ENCODE results near the gene SLCO3A1. TPM values are rescaled to one million over a fixed set of nuclear protein-coding genes. Genes with fewer than 3 reads are reported as not detected.
"Not testable (repeated sequence)": the region's sequence is repeated elsewhere in the genome, so short reads cannot be mapped to it uniquely, and the experiment has no call there.

SLCO3A1 gene
- total and polyA plus RNA-seq, 4 donors = 1.6 to 3.6 (median 2.4) TPM

DNA sequence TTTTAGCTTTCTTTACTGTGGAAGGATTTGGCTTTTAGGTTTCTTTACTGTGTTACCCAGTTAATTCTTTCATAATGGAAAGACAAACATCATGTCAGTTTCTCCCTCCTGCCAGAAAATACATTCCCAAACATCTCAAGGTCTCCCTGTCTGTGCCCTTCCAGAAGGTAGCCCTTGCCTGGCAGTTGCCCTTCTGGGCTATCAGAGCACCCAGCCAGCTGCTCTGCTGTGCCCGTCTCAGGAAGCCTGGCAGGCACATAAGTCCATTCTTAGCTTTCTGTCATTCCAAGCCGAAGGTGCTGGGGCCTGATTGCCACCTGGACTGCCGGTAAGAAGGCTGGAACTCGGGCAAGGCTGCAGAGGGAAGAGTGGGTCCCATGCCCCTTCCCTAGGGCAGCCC, 203.4 kb downstream of the SLCO3A1 start:
- Histone ChIP-seq H3K36me3 (ENCODE audit: control insufficient read depth in 4 of 4, insufficient read depth in 3 of 4, low read depth in 1 of 4, low read length in 3 of 4) (no peaks in the 10 kb centered on the region), H3K9me3 (ENCODE audit: control insufficient read depth in 4 of 4, low read length in 3 of 4) (no peaks in the 10 kb centered on the region), H3K4me3 (ENCODE audit: low read depth in 1 of 3, low read length in 3 of 3) (no peak overlapping the region), H3K9ac (ENCODE audit: low read depth in 1 of 2, low read length in 2 of 2) (no peak overlapping the region), H3K4me1 (ENCODE audit: control insufficient read depth in 4 of 4, insufficient read depth in 4 of 4, low read length in 3 of 4) (no peaks in the 10 kb centered on the region), H3K27me3 (ENCODE audit: control insufficient read depth in 4 of 4, insufficient read depth in 4 of 4, low read length in 3 of 4) (no peaks in the 10 kb centered on the region), H3K27ac (ENCODE audit: low read depth in 1 of 2, low read length in 2 of 2) (no peak overlapping the region)
- no peak for DNase-seq (ENCODE audit: low spot score)
- TF ChIP-seq JUND (IDR thresholded peaks at IDR 0.05) = no peak
- no peak for TF ChIP-seq FOXA2 (IDR thresholded peaks at IDR 0.05)
- no peak for TF ChIP-seq CTCF (IDR thresholded peaks at IDR 0.05; ENCODE audit: low read depth, low read length, missing input control)
- TF ChIP-seq, protein P1, sequence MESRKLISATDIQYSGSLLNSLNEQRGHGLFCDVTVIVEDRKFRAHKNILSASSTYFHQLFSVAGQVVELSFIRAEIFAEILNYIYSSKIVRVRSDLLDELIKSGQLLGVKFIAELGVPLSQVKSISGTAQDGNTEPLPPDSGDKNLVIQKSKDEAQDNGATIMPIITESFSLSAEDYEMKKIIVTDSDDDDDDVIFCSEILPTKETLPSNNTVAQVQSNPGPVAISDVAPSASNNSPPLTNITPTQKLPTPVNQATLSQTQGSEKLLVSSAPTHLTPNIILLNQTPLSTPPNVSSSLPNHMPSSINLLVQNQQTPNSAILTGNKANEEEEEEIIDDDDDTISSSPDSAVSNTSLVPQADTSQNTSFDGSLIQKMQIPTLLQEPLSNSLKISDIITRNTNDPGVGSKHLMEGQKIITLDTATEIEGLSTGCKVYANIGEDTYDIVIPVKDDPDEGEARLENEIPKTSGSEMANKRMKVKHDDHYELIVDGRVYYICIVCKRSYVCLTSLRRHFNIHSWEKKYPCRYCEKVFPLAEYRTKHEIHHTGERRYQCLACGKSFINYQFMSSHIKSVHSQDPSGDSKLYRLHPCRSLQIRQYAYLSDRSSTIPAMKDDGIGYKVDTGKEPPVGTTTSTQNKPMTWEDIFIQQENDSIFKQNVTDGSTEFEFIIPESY (IDR thresholded peaks at IDR 0.05) = no peak
- TF ChIP-seq FOXA1 (IDR thresholded peaks at IDR 0.05) = no peak
- TF ChIP-seq YY1 (IDR thresholded peaks at IDR 0.05) = no peak
- TF ChIP-seq, protein P2, sequence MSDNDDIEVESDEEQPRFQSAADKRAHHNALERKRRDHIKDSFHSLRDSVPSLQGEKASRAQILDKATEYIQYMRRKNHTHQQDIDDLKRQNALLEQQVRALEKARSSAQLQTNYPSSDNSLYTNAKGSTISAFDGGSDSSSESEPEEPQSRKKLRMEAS (IDR thresholded peaks at IDR 0.05) = no peak
- no peak for TF ChIP-seq NR2F2 (IDR thresholded peaks at IDR 0.05)
- no peak for TF ChIP-seq GABPA (IDR thresholded peaks at IDR 0.05 in 1 of 2, conservative IDR thresholded peaks at IDR 0.05 in 1 of 2)
- no peak for TF ChIP-seq SP1 (IDR thresholded peaks at IDR 0.05)
- no peak for TF ChIP-seq RAD21 (IDR thresholded peaks at IDR 0.05)
- no peak for TF ChIP-seq EGR1 (IDR thresholded peaks at IDR 0.05; ENCODE audit: low read depth in 2 of 2)
- TF ChIP-seq RXRA (IDR thresholded peaks at IDR 0.05) = no peak
- TF ChIP-seq TAF1 (conservative IDR thresholded peaks at IDR 0.05) = no peak
- 72% methylated on average over 4 of the region's 4 CpGs for WGBS

DNA sequence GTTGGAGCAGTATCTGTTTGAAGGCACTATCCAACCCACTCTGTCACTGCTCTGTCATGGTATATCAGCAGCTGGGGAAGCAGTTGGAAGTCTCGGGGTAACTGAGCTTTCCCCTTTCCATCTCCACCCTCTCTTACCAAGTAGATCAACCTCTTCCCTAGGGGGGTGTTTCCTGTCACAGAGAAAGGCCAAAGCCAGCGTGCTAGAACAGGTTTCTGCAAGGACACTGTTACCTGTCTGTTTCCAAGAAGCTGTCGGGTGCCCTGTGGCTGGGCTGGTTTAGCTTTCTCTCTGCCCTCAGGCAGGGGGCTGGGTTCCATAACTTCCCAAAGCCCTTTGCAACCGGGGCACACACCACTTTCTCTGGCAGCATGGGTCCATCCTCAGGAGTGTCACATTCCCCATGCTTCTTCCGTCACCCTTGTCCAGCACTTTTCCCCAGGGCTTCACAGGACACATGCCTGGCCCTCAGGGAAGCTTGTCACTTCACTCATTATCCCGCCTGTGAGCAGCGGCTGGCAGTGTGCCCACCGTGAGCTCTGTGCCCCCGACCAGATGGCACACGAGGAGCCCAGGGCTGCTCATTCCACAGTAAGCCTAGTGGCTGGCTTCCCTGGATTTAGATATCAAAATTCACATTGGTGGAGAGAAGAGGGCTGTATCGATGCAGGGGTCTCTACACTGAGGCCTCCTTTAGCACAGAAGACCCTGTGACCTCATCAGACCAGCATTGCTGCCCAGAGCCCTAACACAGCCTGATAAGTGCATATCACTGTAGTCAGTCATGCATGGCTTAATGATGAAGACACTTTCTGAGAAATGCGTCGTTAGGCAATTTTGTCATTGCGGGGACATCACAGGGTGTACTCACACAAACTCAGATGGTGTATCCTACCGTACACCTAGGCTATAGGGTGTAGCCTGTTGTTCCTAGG, 205.8 kb downstream of the SLCO3A1 start:
- Histone ChIP-seq H3K27me3 (ENCODE audit: control insufficient read depth in 4 of 4, insufficient read depth in 4 of 4, low read length in 3 of 4) (no peaks in the 10 kb centered on the region), H3K36me3 (ENCODE audit: control insufficient read depth in 4 of 4, insufficient read depth in 3 of 4, low read depth in 1 of 4, low read length in 3 of 4) (no peaks in the 10 kb centered on the region), H3K9me3 (ENCODE audit: control insufficient read depth in 4 of 4, low read length in 3 of 4) (no peaks in the 10 kb centered on the region), H3K9ac (ENCODE audit: low read depth in 1 of 2, low read length in 2 of 2) (no peak overlapping the region), H3K4me1 (ENCODE audit: control insufficient read depth in 4 of 4, insufficient read depth in 4 of 4, low read length in 3 of 4) (no peaks in the 10 kb centered on the region), H3K27ac (ENCODE audit: low read depth in 1 of 2, low read length in 2 of 2) (no peak overlapping the region), H3K4me3 (ENCODE audit: low read depth in 1 of 3, low read length in 3 of 3) (no peak overlapping the region)
- 89% methylated on average over 15 of the region's 15 CpGs for WGBS
- TF ChIP-seq FOXA1 (IDR thresholded peaks at IDR 0.05) (no peak), REST (IDR thresholded peaks at IDR 0.05) (no peak), HNF4G (IDR thresholded peaks at IDR 0.05) (no peak), FOXA2 (IDR thresholded peaks at IDR 0.05) (no peak)
- TF ChIP-seq, protein P1 (IDR thresholded peaks at IDR 0.05) = no peak
- DNase-seq (ENCODE audit: low spot score) = no peak

DNA sequence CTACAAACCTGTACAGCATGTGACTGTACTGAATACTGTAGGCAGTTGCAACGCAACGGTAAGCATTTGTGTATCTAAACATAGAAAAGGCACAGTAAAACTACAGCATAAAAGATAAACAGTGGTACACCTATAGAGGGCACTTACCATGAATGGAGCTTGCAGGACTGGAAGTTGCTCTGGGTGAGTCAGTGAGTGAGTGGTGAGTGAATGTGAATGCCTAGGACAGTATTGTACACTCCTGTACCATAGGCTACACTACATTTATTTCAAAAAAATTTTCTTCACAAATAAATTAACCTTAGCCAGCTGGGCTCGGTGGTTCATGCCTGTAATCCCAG, 206.4 kb downstream of the SLCO3A1 start:
- not testable (repeated sequence) for H3K4me3 ChIP-seq (ENCODE audit: low read depth in 1 of 3, low read length in 3 of 3); H3K36me3 ChIP-seq (ENCODE audit: control insufficient read depth in 4 of 4, insufficient read depth in 3 of 4, low read depth in 1 of 4, low read length in 3 of 4); DNase-seq (ENCODE audit: low spot score); H3K27me3 ChIP-seq (ENCODE audit: control insufficient read depth in 4 of 4, insufficient read depth in 4 of 4, low read length in 3 of 4); H3K9me3 ChIP-seq (ENCODE audit: control insufficient read depth in 4 of 4, low read length in 3 of 4); H3K9ac ChIP-seq (ENCODE audit: low read depth in 1 of 2, low read length in 2 of 2); H3K27ac ChIP-seq (ENCODE audit: low read depth in 1 of 2, low read length in 2 of 2); H3K4me1 ChIP-seq (ENCODE audit: control insufficient read depth in 4 of 4, insufficient read depth in 4 of 4, low read length in 3 of 4)
- 49% methylated on average over 3 of the region's 3 CpGs for WGBS
